ENCODE data around the gene B4GALT3. TPM values are rescaled to one million over a fixed set of nuclear protein-coding genes. Genes with fewer than 3 reads are reported as not detected.

Gene B4GALT3
- total RNA-seq, 4 donors from 2014 or later = 3.0 to 71.4 (median 26.6) TPM

GRCh38 chr1:161216945-161217712 is 39.8 kb upstream of the B4GALT3 start:
- intact Hi-C loops (cut with DNase I; ENCODE audit: low total_unique reads) = no loop called here

GRCh38 chr1:161215076-161215475 is 37.8 kb upstream of the B4GALT3 start, which contains the start of gene FCER1G:
Gene FCER1G (plus strand): TSS chr1:161215295. CDS start chr1:161215322, 27 bp downstream.
- in situ Hi-C loops (cut with MboI; ENCODE audit: low pct_ligation_motif_present in 1 of 4, low pct_unique_long_range_greater_than_20kb in 1 of 4, low sequenced_read_pairs in 3 of 4) = loop anchor here in 1 of 4 donors (25.0 kb wide), 1 partner anchor 172 kb away; no protein-coding TSS in a partner anchor
- WGBS, 2 donors (ENCODE audit: low coverage in 1 of 2) = 67 to 83% methylated on average over 6 to 10 of the region's 10 CpGs
- peak within 1 kb of the TSS in 2 of 4 donors; percentile 4 to 36 for H3K4me3 ChIP-seq

More at GRCh38 chr1:161216945-161217712, 39.8 kb upstream of the B4GALT3 start:
- in situ Hi-C loops (cut with MboI; ENCODE audit: low pct_ligation_motif_present in 1 of 4, low pct_unique_long_range_greater_than_20kb in 1 of 4, low sequenced_read_pairs in 3 of 4) = loop anchor here in 1 of 4 donors (25.0 kb wide), 1 partner anchor 170 kb away; no protein-coding TSS in a partner anchor
- Histone ChIP-seq H3K27ac (peak overlapping the region; percentile 61 to 74 (median 68)), H3K4me3 (peak overlapping the region in 1 of 4 donors; percentile 36), H3K4me1 (peaks cover 0 to 3% (median 0%) of the 10 kb centered on the region in 4 donors), H3K27me3 (no peaks in the 10 kb centered on the region), H3K36me3 (peaks cover 0 to 26% (median 13%) of the 10 kb centered on the region in 4 donors), H3K9me3 (no peaks in the 10 kb centered on the region)
- TF ChIP-seq CTCF (IDR thresholded peaks at IDR 0.05) (no peak), EP300 (IDR thresholded peaks at IDR 0.05; ENCODE audit: low read depth) (no peak), POLR2AphosphoS5 (IDR thresholded peaks at IDR 0.05) (peak in 1 of 3 donors; percentile 17), POLR2A (IDR thresholded peaks at IDR 0.05) (no peak)
- no peak for DNase-seq
- 56 to 58% methylated on average over 5 to 7 of the region's 7 CpGs for WGBS, 2 donors (ENCODE audit: low coverage in 1 of 2)

GRCh38 chr1:161214369-161214768 is 37.1 kb upstream of the B4GALT3 start:
- 80 to 95% methylated on average over 3 to 9 of the region's 9 CpGs for WGBS, 2 donors (ENCODE audit: low coverage in 1 of 2)
- in situ Hi-C loops (cut with MboI; ENCODE audit: low pct_ligation_motif_present in 1 of 4, low pct_unique_long_range_greater_than_20kb in 1 of 4, low sequenced_read_pairs in 3 of 4) = loop anchor here in 1 of 4 donors (25.0 kb wide), 1 partner anchor 173 kb away; no protein-coding TSS in a partner anchor
- intact Hi-C loops (cut with DNase I; ENCODE audit: low total_unique reads) = no loop called here
- no peak for DNase-seq
- no peak for TF ChIP-seq CTCF (IDR thresholded peaks at IDR 0.05)
- no peak for TF ChIP-seq POLR2AphosphoS5 (IDR thresholded peaks at IDR 0.05)
- no peak for TF ChIP-seq POLR2A (IDR thresholded peaks at IDR 0.05)
- TF ChIP-seq EP300 (IDR thresholded peaks at IDR 0.05; ENCODE audit: low read depth) = no peak
- Histone ChIP-seq H3K4me3 (no peak overlapping the region), H3K27me3 (no peaks in the 10 kb centered on the region), H3K9me3 (no peaks in the 10 kb centered on the region), H3K27ac (peak overlapping the region; percentile 8 to 74 (median 35)), H3K4me1 (peaks cover 0 to 10% (median 3%) of the 10 kb centered on the region in 4 donors), H3K36me3 (peaks cover 0 to 51% (median 25%) of the 10 kb centered on the region in 4 donors)

More at GRCh38 chr1:161215076-161215475, 37.8 kb upstream of the B4GALT3 start, which contains the start of gene FCER1G:
- peak; percentile 21 to 79 (median 49) for TF ChIP-seq POLR2AphosphoS5 (IDR thresholded peaks at IDR 0.05)
- peak; percentile 50 for TF ChIP-seq POLR2A (IDR thresholded peaks at IDR 0.05)
- no peak for TF ChIP-seq EP300 (IDR thresholded peaks at IDR 0.05; ENCODE audit: low read depth)
- no peaks in the 10 kb centered on the region for H3K27me3 ChIP-seq
- no peaks in the 10 kb centered on the region for H3K9me3 ChIP-seq
- intact Hi-C loops (cut with DNase I; ENCODE audit: low total_unique reads) = no loop called here
- H3K27ac ChIP-seq = peak within 1 kb of the TSS; percentile 41 to 74 (median 48)
- peak; percentile 50 for DNase-seq
- peaks cover 0 to 3% (median 1%) of the 10 kb centered on the region in 4 donors for H3K4me1 ChIP-seq
- H3K36me3 ChIP-seq = peaks cover 0 to 46% (median 23%) of the 10 kb centered on the region in 4 donors

- no peak for TF ChIP-seq EP300 (IDR thresholded peaks at IDR 0.05; ENCODE audit: low read depth)
- peak; percentile 83 to 89 (median 86) for TF ChIP-seq CTCF (IDR thresholded peaks at IDR 0.05)
- intact Hi-C loops (cut with DNase I; ENCODE audit: low total_unique reads) (loop anchor here (5.0 kb wide), 1 partner anchor 177 kb away; no protein-coding TSS in a partner anchor), in situ Hi-C loops (cut with MboI; ENCODE audit: low pct_ligation_motif_present in 1 of 4, low pct_unique_long_range_greater_than_20kb in 1 of 4, low sequenced_read_pairs in 3 of 4) (loop anchor here in 1 of 4 donors (25.0 kb wide), 1 partner anchor 177 kb away; no protein-coding TSS in a partner anchor)
- no peak overlapping the region for H3K4me3 ChIP-seq
- peaks cover 0 to 74% (median 31%) of the 10 kb centered on the region in 4 donors for H3K36me3 ChIP-seq
- 39 to 40% methylated on average over 4 to 11 of the region's 11 CpGs for WGBS, 2 donors (ENCODE audit: low coverage in 1 of 2)
- H3K4me1 ChIP-seq = peaks cover 4 to 37% (median 8%) of the 10 kb centered on the region in 4 donors
- H3K27ac ChIP-seq = peak overlapping the region; percentile 7 to 80 (median 47)
- peak; percentile 76 for DNase-seq
- H3K27me3 ChIP-seq = no peaks in the 10 kb centered on the region
- no peaks in the 10 kb centered on the region for H3K9me3 ChIP-seq
Observed at GRCh38 chr1:161209790-161210409, 32.6 kb upstream of the B4GALT3 start.
